DMS79 treated with DMSO at 0.1 percent for 48 hours (cell line): ENCODE results near the gene SYPL1.
"Not testable (repeated sequence)": the region's sequence is repeated elsewhere in the genome, so short reads cannot be mapped to it uniquely, and the experiment has no call there.

ENCODE experiments used
- DNase-seq: peaks from one replicate; lab custom pipeline; 2025; lab: John Stamatoyannopoulos, UW

Gene SYPL1

GRCh38 chr7:106112118-106112971 is at the start of gene SYPL1:
Gene SYPL1 (minus strand): TSS chr7:106112312. CDS start chr7:106112208, 104 bp downstream.
- DNase-seq: peak; percentile 83

- DNase-seq: no peak
Observed at GRCh38 chr7:106155027-106155426, 42.9 kb upstream of the SYPL1 start.

GRCh38 chr7:106153891-106154449 is 41.9 kb upstream of the SYPL1 start:
- DNase-seq: peak; percentile 86

DNA sequence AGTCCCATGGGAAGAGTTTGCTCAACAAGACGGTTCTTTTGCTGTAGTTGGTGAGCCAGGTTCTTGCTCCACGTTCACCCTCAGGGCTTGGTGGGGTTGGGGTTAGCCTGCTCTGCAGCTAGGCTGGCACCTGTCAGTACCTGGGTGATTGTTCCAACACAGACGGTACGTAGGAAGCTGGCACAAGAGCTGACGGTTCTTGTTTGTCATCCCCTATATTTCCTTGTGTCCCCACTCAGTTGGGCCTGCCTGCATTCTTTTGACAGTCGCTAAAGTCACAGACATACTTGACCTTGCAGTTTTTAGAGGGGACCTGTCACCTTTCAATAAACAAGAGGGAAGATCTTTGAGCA is 40.2 kb upstream of the SYPL1 start:
- DNase-seq: no peak

- no peak for DNase-seq
Observed at GRCh38 chr7:106151459-106152312, 39.6 kb upstream of the SYPL1 start.

DNA sequence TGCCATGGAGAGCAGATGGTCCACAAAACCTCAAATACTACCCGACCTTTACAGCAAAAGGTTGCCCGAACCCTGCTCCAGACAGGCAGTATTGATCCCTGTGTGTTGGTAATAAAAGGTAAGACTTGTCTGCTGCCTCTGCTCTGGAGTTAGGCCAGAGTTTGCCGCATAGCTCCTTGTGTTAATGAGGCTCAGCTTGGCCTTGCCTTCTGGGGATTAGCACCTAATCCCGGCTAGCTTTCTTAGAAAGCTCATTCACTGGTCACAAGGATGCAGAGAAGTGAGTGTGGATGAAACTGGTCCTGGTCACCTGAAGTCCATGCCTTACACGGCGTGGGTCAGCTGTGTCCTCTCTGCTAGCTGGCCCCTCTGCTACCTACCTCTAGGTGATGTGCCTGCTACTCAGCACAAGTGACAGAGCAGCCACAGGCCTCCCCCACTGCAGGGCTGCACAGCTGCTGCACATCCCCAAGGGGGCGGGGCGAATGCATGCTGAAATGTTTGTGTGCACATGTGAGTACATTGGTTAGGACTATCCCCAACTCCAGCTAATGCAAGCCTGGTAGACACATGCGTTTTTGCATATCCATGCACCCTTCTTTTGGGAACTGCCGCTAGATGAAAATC is 31.7 kb upstream of the SYPL1 start:
- DNase-seq: no peak

DNA sequence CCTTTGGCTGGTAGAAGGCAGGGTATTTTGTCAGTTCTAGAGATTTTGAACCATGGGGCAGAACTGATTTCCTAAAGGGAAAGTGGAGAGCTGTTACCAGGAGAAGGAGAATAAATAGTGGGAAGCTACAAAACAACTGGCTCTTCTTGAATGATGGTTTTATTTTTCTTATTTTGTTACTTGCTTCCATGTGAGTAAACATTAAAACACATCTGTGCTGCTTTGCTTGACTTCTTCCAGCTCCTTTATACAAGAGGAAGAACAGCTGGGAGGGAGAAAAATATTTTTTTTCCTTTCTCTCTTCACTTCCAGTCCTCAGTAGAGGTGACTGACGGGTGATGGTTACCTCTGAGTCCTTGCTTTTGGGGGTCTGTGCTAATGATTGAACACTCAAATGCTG is 30.0 kb upstream of the SYPL1 start:
- DNase-seq: no peak

DNA sequence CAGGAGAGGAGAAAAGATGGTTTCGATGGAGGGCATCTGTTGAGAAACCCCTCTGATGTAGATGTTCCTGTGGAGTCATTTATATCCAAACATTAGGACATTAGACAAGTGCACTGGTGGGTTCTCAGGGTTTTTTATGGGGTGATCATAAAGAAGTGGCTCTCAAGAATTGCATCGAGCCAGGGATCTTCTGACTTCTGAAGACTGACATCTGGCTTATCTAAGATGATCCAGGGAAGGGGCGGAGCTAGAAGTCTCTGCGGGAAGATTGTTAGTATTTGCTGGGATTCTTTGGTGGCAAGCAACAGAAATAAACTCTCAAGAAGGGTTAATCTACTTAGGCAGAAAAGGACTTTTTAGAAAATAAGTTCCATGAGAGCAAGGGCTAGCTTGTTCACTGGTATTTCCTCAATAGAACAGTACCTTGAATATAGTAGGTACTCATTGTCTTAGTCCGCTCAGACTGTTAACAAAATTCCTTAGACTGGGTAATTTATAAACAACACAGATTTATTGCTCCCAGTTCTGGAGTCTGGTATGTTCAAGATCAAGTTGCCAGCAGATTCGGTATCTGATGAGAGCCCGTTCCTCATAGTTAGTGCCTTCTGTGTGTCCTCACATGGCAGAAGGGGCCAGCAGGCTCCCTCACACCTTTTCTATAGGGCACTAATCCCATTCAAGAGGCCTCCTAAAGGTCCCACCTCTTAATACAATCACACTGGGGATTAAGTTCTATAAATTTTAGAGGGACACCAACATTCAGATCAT is 28.5 kb upstream of the SYPL1 start:
- no peak for DNase-seq

GRCh38 chr7:106139265-106140251 is 27.4 kb upstream of the SYPL1 start:
- no peak for DNase-seq

- no peak for DNase-seq
Observed at GRCh38 chr7:106138776-106139175, 26.7 kb upstream of the SYPL1 start.

DNA sequence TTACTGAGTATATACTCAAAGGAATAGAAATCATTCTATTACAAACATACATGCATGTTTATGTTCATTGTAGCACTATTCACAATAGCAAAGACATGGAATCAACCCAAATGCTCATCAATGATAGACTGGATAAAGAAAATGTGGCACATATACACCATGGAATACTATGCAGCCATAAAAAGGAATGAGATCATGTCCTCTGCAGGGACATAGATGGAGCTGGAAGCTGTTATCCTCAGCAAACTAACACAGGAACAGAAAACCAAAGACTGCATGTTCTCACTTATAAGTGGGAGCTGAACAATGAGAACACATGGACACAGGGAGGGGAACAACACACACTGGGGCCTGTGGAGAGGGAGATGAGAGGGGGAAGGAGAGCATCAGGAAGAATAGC is 26.1 kb upstream of the SYPL1 start:
- not testable (repeated sequence) for DNase-seq

DNA sequence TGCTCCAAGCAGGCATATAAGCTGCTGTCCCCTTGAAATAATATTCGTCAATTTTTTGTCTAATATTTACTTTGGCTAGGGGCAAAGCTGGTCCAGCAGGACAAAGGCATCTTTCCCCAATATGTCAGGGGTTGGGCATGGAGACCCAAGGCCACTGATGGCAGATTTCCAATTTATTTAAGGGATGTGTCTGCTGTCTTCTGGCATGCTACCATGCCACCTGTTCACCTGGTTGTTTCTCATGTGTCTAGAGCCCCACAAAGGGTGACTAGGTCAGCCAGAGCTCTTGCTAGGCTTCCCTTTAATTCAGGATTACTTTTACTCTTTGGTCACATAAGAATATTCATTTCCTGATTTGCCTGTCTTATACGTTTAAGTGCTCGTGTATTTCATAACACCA is 22.1 kb upstream of the SYPL1 start:
- DNase-seq: no peak

DNA sequence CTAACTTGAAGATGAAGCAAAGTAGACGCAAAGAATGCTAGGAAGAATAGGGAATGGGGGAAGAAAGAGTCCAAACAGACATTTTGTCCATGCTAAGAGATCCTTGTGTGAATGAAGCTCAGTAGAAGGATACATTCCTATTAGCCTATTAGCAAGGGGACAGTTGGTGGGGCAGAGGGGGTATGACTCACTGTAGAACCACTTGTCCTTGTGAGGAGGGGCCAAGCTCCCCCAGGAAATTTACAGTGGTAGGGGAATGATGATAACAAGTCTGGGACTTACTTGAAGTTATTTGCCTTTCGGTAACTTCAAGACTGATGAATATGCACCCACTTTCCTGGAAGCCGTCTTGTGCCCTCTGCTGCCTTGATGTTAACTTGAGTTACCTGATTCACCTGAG is 17.2 kb upstream of the SYPL1 start:
- no peak for DNase-seq

DNA sequence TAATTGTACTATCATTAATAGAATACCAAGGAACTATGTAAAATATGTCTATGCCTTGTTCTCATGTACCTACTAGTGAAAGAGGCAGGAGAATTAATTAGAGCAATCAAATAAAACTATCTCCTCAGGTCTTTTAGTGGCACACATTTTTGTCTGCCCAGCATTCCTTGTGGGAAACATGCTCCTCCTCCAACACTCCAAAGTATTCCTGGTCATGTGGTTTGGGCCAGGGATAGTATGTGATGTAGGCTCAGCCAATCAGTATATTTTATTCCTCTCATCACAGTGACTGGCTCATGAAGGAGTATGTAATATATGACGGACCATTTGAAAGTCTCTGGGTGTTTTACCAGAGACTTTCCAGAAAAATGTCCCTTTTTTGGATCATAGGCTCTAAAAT is 16.7 kb upstream of the SYPL1 start:
- DNase-seq: no peak

DNA sequence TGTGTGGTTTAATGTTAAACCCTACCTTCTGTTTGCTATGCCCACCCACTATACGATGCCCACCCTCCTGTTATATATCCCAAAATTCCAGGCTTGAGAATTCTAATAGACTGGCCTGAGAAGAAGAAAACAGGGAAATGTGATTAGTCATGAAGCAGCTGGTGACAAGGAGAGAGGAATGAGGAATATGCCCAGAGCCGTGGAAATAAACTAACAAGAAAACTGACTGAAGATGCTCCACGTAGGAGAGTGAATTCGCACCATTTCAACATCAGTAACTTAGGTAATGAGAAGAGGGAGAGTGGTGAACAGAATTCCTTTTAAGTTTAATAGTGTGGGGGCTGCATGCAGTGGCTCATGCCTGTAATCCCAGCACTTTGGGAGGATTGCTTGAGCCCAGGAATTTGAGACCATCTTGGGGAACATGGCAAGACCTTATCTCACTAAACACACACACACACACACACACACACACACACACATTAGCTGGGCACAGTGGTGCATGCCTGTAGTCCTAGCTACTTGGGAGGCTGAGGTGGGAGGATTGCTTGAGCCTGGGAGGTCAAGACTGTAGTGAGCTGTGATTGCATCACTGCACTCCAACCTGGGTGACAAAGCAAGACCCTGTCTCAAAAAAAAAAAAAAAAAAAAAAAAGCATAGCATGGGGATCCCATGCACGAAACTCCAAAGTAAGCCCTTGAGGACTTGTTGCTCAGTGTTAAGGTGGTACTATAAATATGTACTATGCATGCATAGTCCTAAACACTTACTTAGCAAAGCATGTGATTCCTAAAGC is 16.1 kb upstream of the SYPL1 start:
- no peak for DNase-seq

DNA sequence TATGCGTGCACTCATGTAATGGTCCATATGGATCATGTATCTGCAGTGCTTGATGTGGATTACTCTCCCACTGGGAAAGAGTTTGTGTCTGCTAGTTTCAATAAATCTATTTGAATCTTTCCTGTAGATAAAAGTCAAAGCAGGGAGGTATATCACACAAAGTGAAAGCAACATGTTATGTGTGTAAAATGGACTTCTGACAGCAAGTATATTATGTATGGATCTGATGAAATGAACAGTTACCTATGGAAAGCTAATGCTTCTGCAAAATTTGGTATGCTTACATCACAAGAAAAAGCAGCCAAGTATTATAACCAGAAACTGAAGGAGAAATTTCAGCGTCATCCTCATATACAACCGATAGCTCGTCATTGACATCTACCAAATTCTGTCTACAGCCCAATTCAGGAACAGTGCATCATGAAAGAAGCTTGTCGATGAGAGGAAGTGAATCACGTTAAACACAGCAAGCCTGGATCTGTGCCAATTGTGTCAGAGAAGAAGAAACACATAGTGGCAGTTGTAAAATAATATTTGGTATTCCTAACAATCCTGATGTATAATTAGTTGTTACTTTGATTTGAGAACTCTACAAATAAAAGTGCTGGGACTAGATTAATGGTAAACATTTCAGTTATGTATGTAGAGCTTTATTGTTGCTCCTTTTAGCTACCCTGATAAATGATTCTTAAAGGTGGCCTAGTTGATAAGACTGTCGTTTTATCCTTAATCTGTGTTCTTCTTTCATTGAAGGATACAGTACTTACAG is 14.2 kb upstream of the SYPL1 start:
- no peak for DNase-seq

DNA sequence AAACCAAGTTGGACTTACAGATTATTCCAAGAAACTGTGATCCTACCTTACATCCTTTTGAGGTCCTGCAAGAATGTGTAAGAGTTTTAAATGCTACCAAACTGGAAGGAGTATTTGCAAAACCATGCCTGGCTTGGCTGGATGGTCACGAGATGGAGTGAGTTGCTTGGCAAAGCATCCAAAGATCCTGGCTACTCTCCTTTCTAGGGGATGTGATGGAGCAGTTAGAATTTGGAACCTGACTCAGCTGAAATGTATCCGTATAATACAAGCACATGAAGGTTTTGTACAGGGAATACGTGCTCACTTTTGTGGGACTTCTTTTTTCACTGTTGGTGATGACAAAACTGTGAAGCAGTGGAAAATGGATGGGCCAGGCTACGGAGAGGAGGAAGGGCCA is 13.3 kb upstream of the SYPL1 start:
- DNase-seq: no peak

DNA sequence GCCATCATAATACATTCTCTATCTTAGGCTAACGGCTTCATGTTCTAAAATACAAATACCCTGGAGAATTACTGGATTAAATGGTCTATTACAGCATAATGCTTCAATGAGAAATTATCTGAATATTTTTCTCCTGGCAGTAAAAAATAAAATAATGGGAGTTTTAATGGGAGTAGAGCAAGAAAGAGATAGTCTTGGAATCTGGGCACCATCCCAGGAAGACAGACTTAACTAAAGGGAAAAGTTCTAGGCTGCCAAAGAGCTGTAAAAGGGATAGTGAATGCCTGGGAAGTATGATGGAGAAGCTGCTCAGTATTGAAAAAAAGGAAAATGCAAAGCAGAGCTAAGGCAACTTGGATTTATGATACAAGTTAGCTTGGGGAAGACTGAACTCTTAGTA is 12.1 kb upstream of the SYPL1 start:
- DNase-seq: no peak

GRCh38 chr7:106122713-106123112 is 10.6 kb upstream of the SYPL1 start:
- no peak for DNase-seq
